HG03457 (cell line): ENCODE measurements around the gene GPR151.
"Not testable (repeated sequence)": the region's sequence is repeated elsewhere in the genome, so short reads cannot be mapped to it uniquely, and the experiment has no call there.

Source experiments
- ATAC-seq: cut with Tn5 transposase; IDR thresholded peaks from one replicate; pipeline ENCODE4 v1.9.1; 2021; ENCODE audit warnings: moderate number of reproducible peaks; ENCODE audit not compliant: unreplicated experiment

Gene GPR151

GRCh38 chr5:146516151-146516475, at the start of gene GPR151:
Gene GPR151, minus strand, starts transcription at chr5:146516190. Its CDS starts 77 bp downstream, at chr5:146516113.
- no peak for ATAC-seq

DNA sequence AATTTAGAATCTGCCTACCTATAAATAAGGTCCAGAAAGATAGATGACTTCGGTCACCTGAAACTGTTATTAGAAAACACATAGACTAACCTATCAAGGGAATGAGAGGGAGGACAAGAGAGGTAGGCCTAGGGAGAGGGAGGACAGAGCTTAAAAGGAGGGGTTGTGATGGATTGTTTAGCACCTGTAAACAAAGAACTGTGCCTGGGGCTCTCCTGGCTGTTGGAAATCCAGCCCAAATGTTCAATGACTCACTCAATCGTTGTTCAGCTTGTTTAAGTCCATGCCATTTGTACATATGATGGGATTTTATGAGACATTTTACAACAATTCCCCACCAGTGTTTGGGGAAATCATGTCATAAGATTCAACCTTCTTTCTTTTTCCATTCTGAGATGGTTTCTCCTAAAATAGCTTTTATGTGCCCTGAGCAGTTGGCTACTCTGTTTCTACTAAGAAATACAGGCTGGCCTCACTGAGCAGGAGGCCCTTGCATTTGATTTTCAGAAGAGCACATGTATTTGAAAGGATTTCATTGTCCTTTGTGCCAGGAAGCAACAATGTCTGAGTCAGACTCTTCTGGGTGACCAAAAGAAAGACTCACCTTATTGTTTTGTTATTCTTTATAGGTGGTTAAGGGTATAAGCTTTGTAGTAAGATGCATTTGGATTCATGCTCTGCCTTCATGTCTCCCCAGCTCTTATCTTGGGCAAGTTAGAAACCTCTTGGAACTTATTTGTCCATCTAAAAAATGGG, 48.2 kb upstream of the GPR151 start:
- no peak for ATAC-seq

DNA sequence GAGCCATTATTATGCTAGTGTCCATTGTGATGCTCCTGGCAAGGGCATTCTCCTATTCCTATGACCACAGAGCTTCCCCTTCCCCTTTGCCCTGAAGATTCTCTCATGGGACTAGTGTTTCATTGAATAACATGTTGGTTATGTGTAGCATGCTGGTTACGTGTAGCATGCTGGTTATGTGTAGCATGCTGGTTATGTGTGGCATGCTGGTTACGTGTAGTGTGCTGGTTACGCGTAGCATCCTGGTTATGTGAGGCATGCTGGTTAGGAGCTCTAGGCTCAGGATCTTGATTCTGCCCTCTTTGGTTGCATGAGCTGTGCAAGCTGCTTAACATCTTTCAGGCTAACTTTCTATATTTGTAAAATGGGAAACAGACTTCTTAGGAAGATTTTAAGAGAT, 46.5 kb upstream of the GPR151 start:
- ATAC-seq, result no peak

- ATAC-seq, result no peak
Measured at GRCh38 chr5:146561711-146562110, 45.7 kb upstream of the GPR151 start.

DNA sequence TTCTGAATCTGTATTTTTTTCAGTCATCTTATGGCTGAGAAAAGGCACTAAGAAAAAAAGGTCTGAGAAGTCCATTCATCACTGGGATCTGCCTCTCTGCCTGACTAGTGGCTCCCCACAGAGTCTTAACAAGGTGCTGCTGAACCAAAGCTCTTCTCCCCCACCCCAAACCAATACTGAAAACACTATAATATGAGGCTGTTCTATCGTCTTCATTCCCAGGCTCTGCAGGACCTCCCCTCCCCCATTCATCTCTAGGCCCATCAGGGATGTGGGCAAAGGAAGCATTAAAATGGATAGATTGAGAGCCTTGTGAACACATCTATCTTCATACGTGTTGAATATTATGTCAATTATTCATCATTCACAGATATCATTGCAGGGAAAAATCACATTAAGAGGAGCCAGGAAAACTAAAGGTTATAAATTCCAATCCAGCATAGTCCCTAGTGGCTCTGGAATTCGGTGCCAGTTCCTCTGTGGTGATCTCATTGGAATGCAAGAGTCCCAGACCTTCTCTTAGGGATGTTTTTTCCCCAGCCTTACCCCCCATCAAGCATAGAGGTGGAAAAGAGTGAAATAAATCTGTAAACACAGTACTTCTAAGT, 44.3 kb upstream of the GPR151 start:
- no peak for ATAC-seq

- not testable (repeated sequence) for ATAC-seq
Measured at GRCh38 chr5:146556884-146557283, 40.9 kb upstream of the GPR151 start.

- ATAC-seq, result no peak
Measured at GRCh38 chr5:146553446-146553845, 37.5 kb upstream of the GPR151 start.

DNA sequence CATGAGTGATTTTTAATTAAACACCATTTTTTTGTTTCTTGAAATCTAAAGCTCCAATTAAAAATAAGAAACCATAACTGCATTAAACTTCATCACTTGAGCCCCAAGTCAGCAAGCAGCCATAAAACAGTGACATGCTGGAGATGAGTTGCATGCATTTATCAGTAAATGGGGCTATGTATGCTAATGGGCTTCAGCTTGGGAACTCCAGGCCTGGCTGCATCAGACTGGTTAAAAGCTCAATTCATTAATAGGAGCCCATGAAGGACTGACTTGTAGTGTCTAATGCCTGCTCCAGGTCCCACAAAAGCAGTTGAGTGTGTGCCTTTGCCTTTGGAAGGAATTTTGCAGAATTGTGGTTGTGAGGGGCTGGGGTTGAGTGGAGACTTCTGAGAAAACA, 33.6 kb upstream of the GPR151 start:
- ATAC-seq, result no peak

- no peak for ATAC-seq
Measured at GRCh38 chr5:146548781-146549449, 32.9 kb upstream of the GPR151 start.

DNA sequence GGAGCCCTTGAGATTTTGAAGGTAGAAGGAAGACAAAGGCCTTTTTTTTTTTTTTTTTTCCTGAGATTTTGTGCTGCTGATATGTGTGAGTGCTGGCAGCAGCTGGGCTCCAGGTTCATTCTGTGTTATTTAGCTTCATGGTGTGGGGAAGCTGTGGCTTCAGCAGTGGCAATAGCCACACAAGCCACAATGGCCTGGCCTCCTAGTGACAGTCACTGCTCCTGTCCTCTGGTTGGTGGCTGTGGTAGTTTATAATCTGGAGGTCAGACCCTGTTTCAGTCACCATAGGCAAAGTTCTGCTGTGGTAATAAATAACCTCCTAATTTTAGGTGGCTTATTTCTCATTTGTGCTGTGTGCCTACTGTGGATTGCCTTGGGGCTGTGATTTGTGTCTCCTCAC, 28.2 kb upstream of the GPR151 start:
- ATAC-seq, result no peak

- ATAC-seq, result peak; percentile 97
Measured at GRCh38 chr5:146541958-146542849, 26.2 kb upstream of the GPR151 start.

DNA sequence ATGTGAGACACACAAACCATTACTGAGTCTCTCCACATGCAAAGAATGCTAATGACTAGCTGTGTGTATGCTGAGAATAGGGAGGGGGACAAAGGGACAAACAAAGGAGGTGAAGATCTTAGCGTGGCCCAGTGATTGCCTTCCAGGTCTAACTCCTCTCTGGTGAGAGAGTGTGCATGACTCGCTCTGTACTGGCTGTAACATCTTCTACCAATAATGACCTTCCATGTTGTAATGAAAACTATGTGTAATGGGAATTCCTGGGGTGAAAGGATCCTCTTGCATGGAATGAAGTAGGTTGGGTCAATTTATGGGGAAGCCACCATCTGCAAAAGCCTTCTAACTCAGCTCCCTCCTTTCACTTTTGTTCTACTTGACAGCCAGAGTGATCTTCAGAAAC, 24.4 kb upstream of the GPR151 start:
- no peak for ATAC-seq

GRCh38 chr5:146539973-146540372, 24.0 kb upstream of the GPR151 start:
- no peak for ATAC-seq

DNA sequence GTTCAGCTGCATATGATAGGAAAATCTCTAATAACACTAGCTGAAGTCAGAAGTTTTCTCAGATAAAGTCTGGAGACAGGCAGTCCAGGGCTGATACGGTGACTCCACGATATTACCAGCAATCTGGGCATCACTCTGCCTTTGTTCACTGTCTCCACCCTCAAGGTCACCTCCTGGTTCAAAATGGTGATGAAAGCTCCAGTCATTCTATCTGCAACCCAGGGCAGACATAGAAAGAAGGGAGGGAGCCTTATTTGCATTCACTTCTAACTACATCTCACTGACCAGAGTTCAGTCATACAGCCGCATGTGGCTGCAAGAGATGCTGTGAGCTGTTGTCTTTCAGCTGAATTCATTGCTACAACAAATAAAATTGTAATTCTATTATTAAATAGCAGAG, 22.4 kb upstream of the GPR151 start:
- no peak for ATAC-seq

DNA sequence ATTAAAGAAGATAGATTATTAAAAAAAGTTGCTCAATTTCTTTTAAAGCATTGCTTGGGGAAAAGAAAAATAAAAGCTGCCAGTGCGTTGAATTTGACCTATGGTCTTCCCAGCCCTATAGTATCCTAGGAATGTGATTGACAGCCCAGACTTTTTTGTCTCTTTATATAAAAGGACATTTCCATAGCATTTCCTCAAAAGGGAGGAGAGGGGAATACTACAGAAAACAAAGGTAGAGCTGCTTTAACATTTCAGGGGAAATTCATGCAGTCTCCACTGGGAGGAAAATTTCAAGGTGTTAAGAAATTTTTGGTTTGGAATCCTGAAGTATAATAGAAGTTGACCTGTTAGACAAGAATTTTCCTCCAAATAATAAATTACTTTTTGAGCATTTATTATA, 17.9 kb upstream of the GPR151 start:
- no peak for ATAC-seq

DNA sequence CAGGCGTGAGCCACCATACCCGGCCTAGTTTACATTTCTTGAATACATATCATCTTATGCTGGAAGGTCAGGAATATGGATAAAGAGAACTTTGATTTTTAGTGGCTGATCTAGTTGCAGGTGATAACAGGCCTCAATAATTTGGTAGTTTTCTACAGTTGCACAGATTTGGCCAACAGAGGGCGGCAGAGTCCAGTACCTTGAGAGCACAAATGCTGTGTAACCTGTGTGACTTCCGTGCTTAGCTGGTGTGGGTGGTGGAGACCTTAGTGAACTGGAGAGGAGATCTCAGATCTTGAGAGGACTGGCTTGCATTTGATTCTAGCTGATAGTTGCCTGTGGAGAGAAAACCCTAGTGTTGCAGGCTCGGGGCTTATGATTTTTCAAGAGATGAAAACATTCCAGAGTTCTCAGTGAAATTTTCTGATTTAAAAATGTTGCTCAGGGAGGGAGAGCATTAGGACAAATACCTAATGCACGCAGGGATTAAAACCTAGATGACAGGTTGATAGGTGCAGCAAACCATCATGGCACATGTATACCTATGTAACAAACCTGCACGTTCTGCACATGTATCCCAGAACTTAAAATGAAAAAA, 17.4 kb upstream of the GPR151 start:
- peak; percentile 95 for ATAC-seq

- ATAC-seq, result no peak
Measured at GRCh38 chr5:146529984-146530383, 14.0 kb upstream of the GPR151 start.

DNA sequence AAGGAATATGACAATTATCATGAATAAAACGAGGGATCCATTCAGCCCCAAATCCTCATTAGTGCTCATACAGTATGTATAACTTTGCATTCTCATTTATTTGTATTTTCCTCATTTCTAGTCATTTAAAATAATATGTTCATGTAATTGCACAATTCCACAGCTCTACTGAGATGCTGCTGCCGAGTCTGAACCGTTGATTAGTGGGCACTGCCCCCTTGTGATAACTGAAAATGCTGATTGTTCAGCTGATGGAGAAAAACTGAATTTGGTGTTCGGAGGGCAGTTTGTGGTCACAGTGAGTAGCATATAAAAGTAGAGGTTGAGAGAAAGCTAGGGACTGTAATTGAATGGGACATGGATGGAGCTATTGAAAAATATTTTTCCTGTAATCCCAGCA, 12.2 kb upstream of the GPR151 start:
- ATAC-seq, result no peak

DNA sequence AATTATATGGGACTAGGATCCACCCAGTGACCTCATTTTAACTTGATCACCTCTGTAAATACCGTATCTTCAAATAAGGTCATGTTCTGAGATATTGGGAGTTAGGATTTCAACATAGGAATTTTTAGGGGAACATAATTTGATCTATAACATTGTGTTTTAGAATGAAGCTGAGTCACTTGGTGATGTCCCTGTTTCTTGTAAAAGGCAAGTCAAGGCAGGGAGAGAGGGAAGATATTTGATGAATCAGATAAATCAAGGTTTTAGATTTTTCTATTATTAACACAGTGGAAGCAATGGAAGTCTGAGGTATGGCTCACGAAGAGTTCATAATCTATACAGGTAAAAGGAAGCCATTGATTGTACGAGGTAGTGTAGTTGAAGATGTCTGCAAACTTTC, 11.8 kb upstream of the GPR151 start:
- no peak for ATAC-seq

- ATAC-seq, result no peak
Measured at GRCh38 chr5:146523698-146524097, 7.7 kb upstream of the GPR151 start.
